ENCODE results near the gene FAM32A.

FAM32A gene

DNA sequence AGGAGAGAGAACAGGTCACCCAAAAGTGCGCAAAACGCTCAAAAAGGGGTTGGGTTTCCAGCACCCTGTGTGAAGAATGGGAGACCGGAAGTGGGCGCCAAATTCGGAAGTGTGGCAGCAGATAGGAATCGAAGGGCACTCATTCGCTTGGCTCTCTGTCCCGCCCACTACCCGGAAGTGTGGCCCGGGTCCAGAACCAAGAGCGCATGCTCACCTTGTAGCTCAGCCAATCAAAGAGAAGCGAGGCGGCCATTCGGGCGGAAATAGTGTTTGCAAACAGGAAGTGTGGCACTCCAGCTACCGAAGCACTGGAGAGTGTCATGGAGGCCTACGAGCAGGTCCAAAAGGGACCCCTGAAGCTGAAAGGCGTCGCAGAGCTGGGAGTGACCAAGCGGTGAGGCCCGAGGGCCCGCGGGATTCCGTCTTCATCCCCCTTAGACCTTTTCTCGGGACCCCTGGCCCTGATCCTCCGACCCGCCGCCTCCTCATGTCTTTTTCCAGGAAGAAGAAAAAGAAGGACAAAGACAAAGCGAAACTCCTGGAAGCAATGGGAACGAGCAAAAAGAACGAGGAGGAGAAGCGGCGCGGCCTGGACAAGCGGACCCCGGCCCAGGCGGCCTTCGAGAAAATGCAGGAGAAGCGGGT, at the start of gene FAM32A:
FAM32A (plus strand) TSS at position 288 of the 645 bp plus-strand sequence; CDS start at position 321, 33 bp downstream.
- TF ChIP-seq CTCF (conservative IDR thresholded peaks at IDR 0.05) (no peak), ZFX (IDR thresholded peaks at IDR 0.05) (peak; percentile 47; the same call in 1 of the 2 replicates)
- peak within 1 kb of the TSS; percentile 79 for H3K27ac ChIP-seq

- no peak overlapping the region for H3K27ac ChIP-seq
- TF ChIP-seq CTCF (conservative IDR thresholded peaks at IDR 0.05) (no peak), ZFX (IDR thresholded peaks at IDR 0.05) (no peak)
Measured at GRCh38 chr19:16135430-16136127, 49.6 kb upstream of the FAM32A start.

DNA sequence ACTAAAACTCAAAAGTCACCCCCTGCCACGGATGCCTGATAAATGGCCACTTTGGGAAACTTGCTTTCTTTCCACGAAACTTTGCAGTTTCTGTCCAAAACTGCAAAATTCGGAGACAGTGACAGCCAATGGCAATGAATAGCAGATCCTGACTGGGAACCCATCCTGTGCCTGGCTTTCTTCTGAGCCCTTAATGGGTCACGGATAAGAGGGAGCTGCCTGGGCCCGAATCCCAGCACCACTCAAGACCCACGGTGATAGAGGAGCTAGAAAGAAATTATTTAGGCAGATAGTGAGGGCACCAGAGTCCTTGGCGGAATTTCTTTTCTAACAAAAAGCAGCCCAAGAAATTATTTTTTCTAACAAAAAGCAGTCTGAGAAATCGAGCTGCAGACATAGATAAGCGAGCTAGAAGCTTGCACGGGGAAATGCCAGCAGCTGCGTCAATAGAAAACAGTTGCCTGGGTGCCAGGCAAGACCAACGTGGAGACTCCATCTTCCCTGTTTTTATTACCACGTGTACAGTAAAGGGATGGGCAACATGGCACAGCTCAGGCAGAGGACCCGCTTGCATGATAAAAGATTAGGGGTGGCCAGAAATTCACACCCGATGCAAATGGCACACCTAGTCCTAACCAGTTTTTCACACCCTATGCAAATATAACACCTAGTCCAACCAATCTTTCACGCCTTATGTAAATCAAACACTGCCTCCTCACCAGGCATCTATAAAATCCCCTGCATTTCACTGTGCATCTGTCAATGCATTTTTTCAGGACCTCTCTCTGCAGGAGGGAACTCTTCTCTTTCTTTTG, 48.8 kb upstream of the FAM32A start:
- no peak overlapping the region for H3K27ac ChIP-seq
- TF ChIP-seq CTCF (conservative IDR thresholded peaks at IDR 0.05): no peak

- TF ChIP-seq ZFX (IDR thresholded peaks at IDR 0.05) (no peak), CTCF (conservative IDR thresholded peaks at IDR 0.05) (no peak)
- no peak overlapping the region for H3K27ac ChIP-seq
Measured at GRCh38 chr19:16139752-16140151, 45.5 kb upstream of the FAM32A start.

DNA sequence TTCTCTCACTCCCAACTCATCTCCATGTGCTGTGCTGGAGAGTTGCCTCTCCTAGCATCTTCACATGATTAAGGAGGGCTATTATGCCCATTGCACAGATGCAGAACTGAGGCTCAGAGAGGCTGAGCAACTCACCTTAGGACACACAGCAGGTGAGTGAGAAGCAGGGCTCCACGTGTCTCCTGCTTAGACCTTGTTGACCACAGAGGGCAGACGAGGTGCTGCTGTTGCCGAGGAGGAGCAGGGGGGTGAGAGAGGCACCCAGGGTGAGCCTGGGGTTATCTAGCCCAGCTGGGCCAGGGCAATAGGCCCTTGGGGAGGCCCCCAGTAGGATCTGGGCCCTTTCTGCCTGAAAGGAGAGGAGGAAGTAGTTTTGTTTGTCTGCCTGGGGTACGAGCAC, 44.2 kb upstream of the FAM32A start:
- no peak overlapping the region for H3K27ac ChIP-seq
- no peak for TF ChIP-seq ZFX (IDR thresholded peaks at IDR 0.05)
- no peak for TF ChIP-seq CTCF (conservative IDR thresholded peaks at IDR 0.05)

DNA sequence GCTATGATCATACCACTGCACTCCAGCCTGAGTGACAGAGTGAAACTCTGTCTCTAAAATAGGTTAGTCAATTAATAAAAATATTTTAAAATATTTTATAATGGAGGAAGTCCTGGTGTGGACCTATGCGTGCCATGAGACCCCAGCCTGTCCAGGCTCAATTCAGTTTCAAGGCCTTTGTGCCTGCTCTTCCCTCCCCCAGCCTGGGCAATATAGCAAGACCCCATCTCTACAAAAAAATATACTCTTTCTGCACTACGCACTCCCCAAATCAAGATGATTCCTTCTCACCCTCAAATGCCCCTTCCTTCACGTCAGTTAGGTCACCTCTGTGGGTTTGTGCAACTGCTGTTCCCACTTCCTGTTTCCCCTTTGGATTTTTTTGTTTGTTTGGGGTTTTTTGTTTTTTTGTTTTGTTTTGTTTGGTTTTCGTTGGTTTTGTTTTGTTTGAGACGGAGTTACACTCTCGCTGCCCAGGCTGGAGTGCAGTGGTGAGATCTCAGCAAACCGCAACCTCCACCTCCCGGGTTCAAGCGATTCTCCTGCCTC, 43.1 kb upstream of the FAM32A start:
- peak overlapping the region; percentile 68; the same call in 1 of the 2 replicates for H3K27ac ChIP-seq

More for the DNA sequence above, 43.1 kb upstream of the FAM32A start:
- TF ChIP-seq ZFX (IDR thresholded peaks at IDR 0.05) (no peak), CTCF (conservative IDR thresholded peaks at IDR 0.05) (no peak)
